ENCODE measurements around the gene THYN1.

GRCh38 chr11:134282121-134283045 lies 29.2 kb upstream of the THYN1 start:
- TF ChIP-seq POLR2A (IDR thresholded peaks at IDR 0.05; ENCODE audit: low read depth, low read length): no peak
- no peak for TF ChIP-seq POLR2AphosphoS5 (IDR thresholded peaks at IDR 0.05; ENCODE audit: low read depth, low read length)
